H1 (cell line): ENCODE data around the gene STAC2. TPM values are rescaled to one million over a fixed set of nuclear protein-coding genes. Genes with fewer than 3 reads are reported as not detected.

Experiments used
- CTCF ChIA-PET: fragments of 300-600 bp; sonication (Branson Sonifier 250); formaldehyde crosslinking; loops from one replicate; lab custom pipeline; 2021; ENCODE audit not compliant: partially characterized antibody; lab: Charles Lee
- POLR2A ChIA-PET: fragments of 300-600 bp; sonication (Branson Sonifier 250); formaldehyde crosslinking; loops from one replicate; lab custom pipeline; 2021; ENCODE audit warnings: inconsistent platforms; ENCODE audit not compliant: partially characterized antibody; lab: Charles Lee
- DNase-seq, 2 experiments: peaks; one replicate each; pipeline versions ENCODE4 v3.0.0 to v3.0.0-alpha.2; 2010 to 2022; ENCODE audit warnings: low spot score in 2 of 2, low read depth in 1 of 2, mixed read lengths in 1 of 2
- FAIRE-seq: peaks from 2 replicates; lab custom pipeline; 2011; peaks lifted over from hg19 to GRCh38; lab: Jason Lieb, UNC
- H2AFZ ChIP-seq: 2 replicates; pipeline ENCODE4 v1.8.1; 2012; ENCODE audit warnings: low read length, inconsistent platforms
- H2AK5ac ChIP-seq: 2 replicates; pipeline ENCODE4 v1.6.1; 2013; ENCODE audit warnings: low read depth, low read length
- H2BK120ac ChIP-seq: replicated peaks from 2 replicates; pipeline ENCODE3; 2013; ENCODE audit warnings: low read depth, low read length, inconsistent platforms
- H2BK12ac ChIP-seq: 2 replicates; pipeline ENCODE4 v1.6.1; 2013; ENCODE audit warnings: low read depth, low read length
- H2BK15ac ChIP-seq: 2 replicates; pipeline ENCODE4 v1.6.1; 2013; ENCODE audit warnings: low read length
- H2BK20ac ChIP-seq: 2 replicates; pipeline ENCODE4 v1.6.1; 2013; ENCODE audit warnings: low read length
- H2BK5ac ChIP-seq: 2 replicates; pipeline ENCODE4 v1.6.1; 2013; ENCODE audit warnings: low read depth, low read length
- H3K14ac ChIP-seq: 2 replicates; pipeline ENCODE4 v1.6.1; 2013; ENCODE audit warnings: inconsistent platforms; ENCODE audit not compliant: insufficient read length
- H3K18ac ChIP-seq: 2 replicates; pipeline ENCODE4 v1.6.1; 2013; ENCODE audit warnings: low read length; ENCODE audit errors: extremely low read depth
- H3K23ac ChIP-seq: 2 replicates; pipeline ENCODE4 v1.6.1; 2013; ENCODE audit warnings: inconsistent platforms; ENCODE audit not compliant: insufficient read length
- H3K23me2 ChIP-seq: 2 replicates; pipeline ENCODE4 v1.6.1; 2013; ENCODE audit warnings: low read depth, low read length
- H3K27ac ChIP-seq: 2 replicates; pipeline ENCODE4 v1.6.1; 2011; ENCODE audit warnings: low read depth, low read length, inconsistent platforms
- H3K27me3 ChIP-seq, 4 experiments: replicated peaks in 1 of 4; 1 replicate in 1 of 4; 2 replicates in 3 of 4; pipeline versions ENCODE4 v1.6.1 to v1.8.1; 2011 to 2013; ENCODE audit warnings: low read length in 3 of 4, mild to moderate bottlenecking in 3 of 4, inconsistent platforms in 2 of 4, mixed read lengths in 2 of 4, moderate library complexity in 1 of 4; ENCODE audit not compliant: control insufficient read depth in 3 of 4, insufficient read depth in 3 of 4; ENCODE audit errors: extremely low read depth in 1 of 4
- H3K36me3 ChIP-seq, 4 experiments: 2 replicates each; pipeline versions ENCODE4 v1.6.1 to v1.8.1; 2011 to 2013; ENCODE audit warnings: mild to moderate bottlenecking in 4 of 4, low read length in 3 of 4, moderate library complexity in 2 of 4, control low read depth in 1 of 4, inconsistent platforms in 1 of 4; ENCODE audit not compliant: insufficient read depth in 4 of 4, control insufficient read depth in 2 of 4
- H3K4ac ChIP-seq: replicated peaks from 2 replicates; pipeline ENCODE3; 2013; ENCODE audit warnings: low read length, low read depth, mixed read lengths, inconsistent platforms; ENCODE audit not compliant: insufficient read length
- H3K4me1 ChIP-seq, 4 experiments: replicated peaks in 1 of 4; 1 replicate in 1 of 4; 2 replicates in 3 of 4; pipeline versions ENCODE4 v1.6.1 to v1.8.1; 2011 to 2013; ENCODE audit warnings: low read length in 3 of 4, inconsistent platforms in 2 of 4, mixed read lengths in 1 of 4; ENCODE audit not compliant: insufficient read depth in 4 of 4, control insufficient read depth in 3 of 4
- H3K4me2 ChIP-seq, 2 experiments: 2 replicates each; pipeline versions ENCODE4 v1.6.1 to v1.8.1; 2011 to 2013; ENCODE audit warnings: low read depth in 2 of 2, low read length in 2 of 2, control low read depth in 1 of 2, inconsistent platforms in 1 of 2, mild to moderate bottlenecking in 1 of 2; ENCODE audit not compliant: insufficient read depth in 1 of 2
- H3K4me3 ChIP-seq, 4 experiments: fragments of 200-600, 300-600 bp in 1 of 4; sonication (generic), shearing (Covaris generic), sonication (Bioruptor Twin) in 1 of 4; 2 replicates each; pipeline versions ENCODE4 v1.5.1 to v1.8.1; 2011 to 2016; ENCODE audit warnings: low read length in 4 of 4, low read depth in 3 of 4, control low read depth in 2 of 4, inconsistent platforms in 2 of 4, mild to moderate bottlenecking in 2 of 4, mixed read lengths in 1 of 4, moderate library complexity in 1 of 4; ENCODE audit not compliant: insufficient read depth in 2 of 4; ENCODE audit errors: extremely low read depth in 1 of 4
- H3K56ac ChIP-seq: replicated peaks from 2 replicates; pipeline ENCODE3; 2013; ENCODE audit warnings: low read depth, mild to moderate bottlenecking, mixed read lengths, low read length, inconsistent platforms; ENCODE audit not compliant: insufficient read length
- H3K79me1 ChIP-seq: 2 replicates; pipeline ENCODE4 v1.6.1; 2013; ENCODE audit warnings: low read depth, low read length, control low read depth
- H3K79me2 ChIP-seq, 2 experiments: 2 replicates each; pipeline versions ENCODE4 v1.6.1 to v1.8.1; 2012 to 2013; ENCODE audit warnings: low read length in 2 of 2, mild to moderate bottlenecking in 2 of 2, inconsistent platforms in 1 of 2; ENCODE audit not compliant: insufficient read depth in 2 of 2, control insufficient read depth in 1 of 2
- H3K9ac ChIP-seq, 4 experiments: replicated peaks in 1 of 4; 1 replicate in 1 of 4; 2 replicates in 3 of 4; pipeline versions ENCODE4 v1.6.1 to v1.8.1; 2011 to 2013; ENCODE audit warnings: low read depth in 3 of 4, low read length in 3 of 4, control low read depth in 2 of 4, mild to moderate bottlenecking in 2 of 4, moderate library complexity in 2 of 4, inconsistent platforms in 1 of 4; ENCODE audit errors: extremely low read depth in 1 of 4
- H3K9me3 ChIP-seq, 2 experiments: 2 replicates each; pipeline versions ENCODE4 v1.6.1 to v1.8.1; 2012 to 2013; ENCODE audit warnings: mild to moderate bottlenecking in 2 of 2, moderate library complexity in 2 of 2, control low read depth in 1 of 2, inconsistent platforms in 1 of 2, low read depth in 1 of 2, low read length in 1 of 2, mixed read lengths in 1 of 2; ENCODE audit not compliant: insufficient read depth in 2 of 2
- H4K20me1 ChIP-seq, 2 experiments: replicated peaks in 1 of 2; 2 replicates each; pipeline versions ENCODE3 to v1.8.1; 2011 to 2013; ENCODE audit warnings: inconsistent platforms in 2 of 2, low read length in 2 of 2, mild to moderate bottlenecking in 1 of 2; ENCODE audit not compliant: insufficient read depth in 2 of 2, control insufficient read depth in 1 of 2
- H4K5ac ChIP-seq: 2 replicates; pipeline ENCODE4 v1.6.1; 2013; ENCODE audit warnings: low read length, low read depth, mixed read lengths, inconsistent platforms; ENCODE audit not compliant: insufficient read length
- H4K8ac ChIP-seq: 2 replicates; pipeline ENCODE4 v1.8.0; 2013; ENCODE audit warnings: mild to moderate bottlenecking, moderate library complexity, low read length, inconsistent platforms; ENCODE audit not compliant: insufficient read depth; ENCODE audit errors: extremely low read depth
- H4K91ac ChIP-seq: replicated peaks from 2 replicates; pipeline ENCODE3; 2013; ENCODE audit warnings: low read length, mixed read lengths, inconsistent platforms; ENCODE audit not compliant: insufficient read length
- BACH1 ChIP-seq: IDR thresholded peaks from 2 replicates; pipeline ENCODE4 v1.6.1; 2012; ENCODE audit warnings: low read length, improper control_type of control experiment
- CREB1 ChIP-seq: IDR thresholded peaks from 2 replicates; pipeline ENCODE4 v1.6.1; 2012; ENCODE audit warnings: inconsistent platforms
- CTBP2 ChIP-seq: IDR thresholded peaks from 2 replicates; pipeline ENCODE4 v1.7.0; 2011; ENCODE audit warnings: borderline replicate concordance, mild to moderate bottlenecking, moderate library complexity, mixed read lengths, low read length; ENCODE audit not compliant: insufficient read depth, insufficient read length
- FOSL1 ChIP-seq: IDR thresholded peaks from 2 replicates; pipeline ENCODE4 v1.6.1; 2011; ENCODE audit warnings: mild to moderate bottlenecking, low read depth, low read length, moderate library complexity; ENCODE audit not compliant: insufficient read depth
- RAD21 ChIP-seq, 2 experiments: IDR thresholded peaks in 1 of 2; conservative IDR thresholded peaks in 1 of 2; 2 replicates each; pipeline ENCODE4 v1.6.1; 2011; ENCODE audit warnings: low read depth in 2 of 2, low read length in 2 of 2, improper control_type of control experiment in 1 of 2, inconsistent platforms in 1 of 2, mild to moderate bottlenecking in 1 of 2, moderate library complexity in 1 of 2
- RXRA ChIP-seq: IDR thresholded peaks from 2 replicates; pipeline ENCODE4 v1.6.1; 2011; ENCODE audit warnings: low read depth, mild to moderate bottlenecking, low read length, moderate library complexity; ENCODE audit not compliant: insufficient read depth
- SIN3A ChIP-seq, 2 experiments: IDR thresholded peaks in 1 of 2; conservative IDR thresholded peaks in 1 of 2; 2 replicates each; pipeline ENCODE4 v1.6.1; 2011 to 2012; ENCODE audit warnings: low read length in 2 of 2, improper control_type of control experiment in 1 of 2, low read depth in 1 of 2, mild to moderate bottlenecking in 1 of 2
- SP1 ChIP-seq: IDR thresholded peaks from 2 replicates; pipeline ENCODE4 v1.6.1; 2011; ENCODE audit warnings: low read depth, low read length
- SUZ12 ChIP-seq: fragments of 200-600 bp; sonication (generic); IDR thresholded peaks from 2 replicates; pipeline ENCODE4 v1.6.1; 2012; ENCODE audit warnings: mild to moderate bottlenecking, inconsistent platforms, low read length, moderate library complexity, mixed read lengths
- TEAD4 ChIP-seq: IDR thresholded peaks from 2 replicates; pipeline ENCODE4 v1.6.1; 2012; ENCODE audit warnings: low read depth, low read length, inconsistent platforms, mixed read lengths
- WGBS, 2 experiments: shearing (Covaris generic) in 1 of 2; methylation state at CpG; one replicate each; pipeline versions ENCODE4 v1.1.6 to v1.1.7; 2013 to 2015; ENCODE audit warnings: low lambda C conversion rate in 2 of 2, mixed read lengths in 2 of 2, inconsistent platforms in 1 of 2, low coverage in 1 of 2, missing lambda C conversion rate in 1 of 2; ENCODE audit not compliant: insufficient replicate concordance in 2 of 2, insufficient coverage in 1 of 2, insufficient read length in 1 of 2; ENCODE audit errors: extremely low coverage in 1 of 2, missing lambda C conversion rate in 1 of 2; 5-methylcytosine and 5-hydroxymethylcytosine counted together
- polyA plus RNA-seq, 7 experiments: library from polyadenylated mRNA; depleted of rRNA in 3 of 7; stranded (reverse) in 5 of 7; unstranded in 2 of 7; fragments of >200 nt in 5 of 7; fragments of 200-250 nt in 2 of 7; gene quantifications; 1 replicate in 5 of 7; 2 replicates in 1 of 7; 4 replicates in 1 of 7; pipeline versions ENCODE4 v1.2.1 to v1.2.3, GENCODE V29; 2011 to 2013; ENCODE audit warnings: missing spikeins in 2 of 7, mixed read lengths in 2 of 7
- total RNA-seq: library from RNA; stranded (reverse); fragmentation: NEBNext Ultra II Directional; extraction: Animal tissue kit (Norgen Biotek cat#: 25700); gene quantifications from 2 replicates; pipeline ENCODE4 v1.2.1, GENCODE V29; 2021

The STAC2 gene
- total and polyA plus RNA-seq, 2 of the 8 experiments (the other 6 are each of a cell fraction or from before 2014, with no cell fraction given): 1.5 to 6.0 TPM

DNA sequence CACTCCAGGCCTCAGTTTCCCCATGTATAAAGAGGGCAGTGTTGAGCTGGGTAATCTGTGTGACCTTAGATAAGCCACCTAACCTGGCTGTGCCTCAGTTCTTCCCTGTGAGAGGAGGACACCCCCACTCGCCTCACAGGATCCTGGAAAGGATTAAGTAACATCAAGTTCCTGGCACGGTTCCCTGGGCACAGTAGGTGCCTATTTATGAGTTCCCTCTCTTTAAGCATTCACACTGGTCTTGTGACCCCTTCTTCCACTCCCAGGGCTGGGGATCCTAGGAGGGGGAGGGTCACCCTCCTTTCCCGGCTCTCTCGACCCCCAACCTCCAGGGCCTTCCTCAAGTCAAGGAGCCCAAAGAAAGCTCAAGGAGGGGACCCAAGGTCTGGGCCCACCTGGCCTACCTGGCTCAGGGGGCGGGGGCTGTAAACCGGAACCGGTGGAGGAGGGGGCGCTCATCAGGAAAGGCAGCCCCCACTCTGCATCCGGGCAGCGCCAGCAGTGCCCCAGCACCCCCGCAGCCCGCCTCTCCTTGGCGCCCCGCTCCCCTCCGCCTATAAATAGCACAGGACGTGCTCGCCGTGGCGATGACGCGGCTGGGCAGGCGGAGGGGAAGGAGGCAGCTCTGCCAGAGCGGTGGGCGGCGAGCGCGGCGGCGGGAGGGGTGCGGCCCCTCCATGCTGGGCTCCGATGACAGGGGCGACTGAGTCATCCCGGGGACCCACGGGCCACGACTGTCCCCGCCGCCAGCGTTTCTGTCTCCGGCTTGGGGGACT lies 16.2 kb downstream of the STAC2 start:
- POLR2A ChIA-PET: interaction anchor here (0.5 to 9.5 kb wide), 14 partner anchors 10 to 363 kb away, joined by 3 to 113 read pairs (median 5); partner anchors contain the start of genes CACNB1, RPL19 and STAC2
- TF ChIP-seq RXRA (no peak), SIN3A (conservative IDR thresholded peaks at IDR 0.05 in 1 of 2, IDR thresholded peaks at IDR 0.05 in 1 of 2; ENCODE audit: low read depth in 1 of 2, low read length in 2 of 2) (0 out of 4 replicates have a peak, but pooled peaks of 1 of the 2 experiments have one; percentile 38), CREB1 (peak; percentile 54; the same call in 1 of the 2 replicates), CTBP2 (no peak), SP1 (no peak), SUZ12 (no peak), TEAD4 (no peak), BACH1 (no peak), FOSL1 (no peak), RAD21 (IDR thresholded peaks at IDR 0.05 in 1 of 2, conservative IDR thresholded peaks at IDR 0.05 in 1 of 2; ENCODE audit: low read depth in 2 of 2, low read length in 2 of 2) (no peak)

More for the DNA sequence above, 16.2 kb downstream of the STAC2 start:
- H2BK12ac ChIP-seq: peak overlapping the region; percentile 96
- no peak overlapping the region for H3K14ac ChIP-seq
- no peak overlapping the region for H3K23ac ChIP-seq
- H2BK15ac ChIP-seq: peak overlapping the region; percentile 88
- peak overlapping the region in 2 of 4 experiments; percentile 25 to 46; a peak in 3 of 7 replicates for H3K9ac ChIP-seq
- H2BK120ac ChIP-seq: peak overlapping the region; percentile 3
- H3K9me3 ChIP-seq: no peaks in the 10 kb centered on the region
- no peak overlapping the region for H3K27ac ChIP-seq
- H3K4me1 ChIP-seq: peaks cover 5 to 32% (median 24%) of the 10 kb centered on the region in 4 experiments
- H3K18ac ChIP-seq: peak overlapping the region; percentile 83
- peak overlapping the region; percentile 16; the same call in 1 of the 2 replicates for H2AFZ ChIP-seq
- H3K4ac ChIP-seq: no peak overlapping the region
- H3K79me1 ChIP-seq: no peaks in the 10 kb centered on the region
- DNase-seq (peak in 1 of 2 experiments; percentile 76), FAIRE-seq (no peak)
- H2BK5ac ChIP-seq: peak overlapping the region; percentile 71; the same call in 1 of the 2 replicates
- peaks cover 0 to 4% (median 2%) of the 10 kb centered on the region in 4 experiments; a peak in 3 of 7 replicates for H3K27me3 ChIP-seq
- H3K23me2 ChIP-seq: peaks cover 6% of the 10 kb centered on the region; the same call in 1 of the 2 replicates
- CTCF ChIA-PET: interaction anchor here (0.6 to 24.1 kb wide), 9 partner anchors 10 to 172 kb away, joined by 3 to 982 read pairs (median 6); partner anchors contain the start of genes CACNB1 and RPL19
- H3K4me2 ChIP-seq: peak overlapping the region; percentile 68 to 85
- 9% methylated on average over 25 of the region's 39 CpGs; no CpG with 5 or more reads in 1 of the 2 experiments for WGBS, 2 experiments
- H3K36me3 ChIP-seq: peaks cover 3 to 8% (median 7%) of the 10 kb centered on the region in 4 experiments; a peak in 6 of 8 replicates
- H4K5ac ChIP-seq: no peak overlapping the region
- H4K91ac ChIP-seq: peak overlapping the region; percentile 75
- no peaks in the 10 kb centered on the region for H3K79me2 ChIP-seq
- peak overlapping the region; percentile 27 to 62 (median 50) for H3K4me3 ChIP-seq
- 0 out of 2 replicates have a peak overlapping the region, but pooled peaks have one; percentile 80 for H2AK5ac ChIP-seq
- H4K20me1 ChIP-seq: peaks cover 0 to 5% of the 10 kb centered on the region in 2 experiments
- peak overlapping the region; percentile 78 for H4K8ac ChIP-seq
- H3K56ac ChIP-seq: peak overlapping the region; percentile 22
- H2BK20ac ChIP-seq: peak overlapping the region; percentile 92
